HG03103 (cell line): ENCODE results near the gene GPATCH8.

Experiments
- ATAC-seq: cut with Tn5 transposase; IDR thresholded peaks from one replicate; pipeline ENCODE4 v1.9.1; 2021; ENCODE audit warnings: low read depth; ENCODE audit not compliant: unreplicated experiment

GPATCH8 gene

DNA sequence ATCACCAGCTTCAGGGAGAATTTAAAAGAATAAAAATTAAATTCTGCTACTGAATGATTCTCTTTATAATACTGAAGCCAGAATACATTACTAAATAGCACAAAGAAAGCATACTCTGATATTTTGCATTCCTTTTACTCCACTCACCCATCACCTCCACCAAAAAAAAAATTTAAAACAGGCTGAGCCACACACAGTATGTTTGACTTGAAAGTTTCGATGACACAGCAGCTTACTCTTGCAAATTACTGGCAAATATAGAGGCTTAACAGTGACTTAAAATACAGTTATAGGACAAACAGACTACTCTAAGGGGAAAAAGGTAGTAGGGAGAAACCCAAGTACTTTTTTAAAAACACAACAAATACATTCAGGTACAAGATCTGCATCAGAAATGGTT lies 39.2 kb downstream of the GPATCH8 start:
- no peak for ATAC-seq

DNA sequence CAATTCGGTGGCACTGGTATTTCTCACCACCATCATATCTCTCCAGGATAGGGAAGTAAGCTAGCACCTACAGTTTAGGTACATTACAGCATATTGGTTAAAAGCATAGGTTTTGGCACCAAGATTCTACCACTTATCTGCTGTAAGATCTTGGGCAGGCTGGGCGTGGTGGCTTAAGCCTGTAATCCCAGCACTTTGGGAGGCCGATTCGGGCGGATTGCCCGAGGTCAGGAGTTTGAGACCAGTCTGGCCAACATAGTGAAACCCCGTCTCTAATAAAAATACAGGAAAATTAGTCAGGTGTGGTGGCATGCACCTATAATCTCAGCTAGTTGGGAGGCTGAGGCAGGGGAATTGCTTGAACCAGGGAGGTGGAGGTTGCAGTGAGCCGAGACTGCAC lies 51.4 kb downstream of the GPATCH8 start:
- ATAC-seq: no peak

DNA sequence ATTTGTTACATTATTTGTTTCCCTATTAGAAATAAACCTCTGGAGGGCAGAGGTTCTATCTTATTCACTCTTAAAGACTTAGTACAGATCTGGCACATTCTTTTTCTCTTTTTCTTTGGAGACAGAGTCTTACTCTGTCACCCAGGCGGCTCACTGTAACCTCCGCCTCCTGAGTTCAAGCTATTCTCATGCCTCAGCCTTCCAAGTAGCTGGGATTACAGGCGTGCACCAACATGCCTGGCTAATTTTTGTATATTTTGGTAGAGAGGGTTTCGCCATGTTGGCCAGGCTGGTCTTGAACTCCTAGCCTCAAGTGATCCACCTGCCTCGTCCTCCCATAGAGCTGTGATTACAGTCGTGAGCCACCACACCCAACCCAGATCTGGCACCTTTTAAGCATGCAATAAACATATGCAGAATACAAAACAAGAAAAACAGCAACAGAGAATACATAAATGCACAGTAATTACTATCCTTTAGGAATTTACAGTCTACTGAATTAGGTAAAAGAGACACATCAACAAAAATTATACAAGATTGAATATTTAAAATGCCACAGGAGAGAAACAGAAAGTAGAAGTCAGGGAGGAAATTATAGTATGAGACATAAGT lies 52.1 kb downstream of the GPATCH8 start:
- ATAC-seq: no peak

DNA sequence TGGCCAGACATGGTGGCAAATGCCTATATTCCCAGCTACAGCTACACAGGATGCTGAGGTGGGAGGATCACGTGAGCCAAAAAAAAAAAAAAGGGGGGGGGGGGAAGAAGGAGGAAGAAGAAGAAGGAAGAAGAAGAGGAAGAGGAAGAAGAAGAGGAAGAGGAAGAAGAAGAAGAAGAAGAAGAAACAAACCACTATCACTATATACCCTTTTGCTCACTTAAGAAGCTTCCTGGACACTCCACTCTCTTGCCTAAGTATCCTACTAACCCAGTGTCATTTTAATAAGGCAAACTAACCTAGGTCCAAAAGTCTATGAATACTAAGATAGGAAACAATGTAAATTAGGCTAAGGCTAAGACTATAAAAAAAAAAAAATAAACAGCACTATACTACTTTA lies 54.8 kb downstream of the GPATCH8 start:
- ATAC-seq: no peak

GRCh38 chr17:44444735-44445105 lies 58.5 kb downstream of the GPATCH8 start:
- ATAC-seq: no peak

GRCh38 chr17:44442806-44443205 lies 60.4 kb downstream of the GPATCH8 start:
- no peak for ATAC-seq

- no peak for ATAC-seq
Observed at GRCh38 chr17:44439168-44439567, 64.0 kb downstream of the GPATCH8 start.

DNA sequence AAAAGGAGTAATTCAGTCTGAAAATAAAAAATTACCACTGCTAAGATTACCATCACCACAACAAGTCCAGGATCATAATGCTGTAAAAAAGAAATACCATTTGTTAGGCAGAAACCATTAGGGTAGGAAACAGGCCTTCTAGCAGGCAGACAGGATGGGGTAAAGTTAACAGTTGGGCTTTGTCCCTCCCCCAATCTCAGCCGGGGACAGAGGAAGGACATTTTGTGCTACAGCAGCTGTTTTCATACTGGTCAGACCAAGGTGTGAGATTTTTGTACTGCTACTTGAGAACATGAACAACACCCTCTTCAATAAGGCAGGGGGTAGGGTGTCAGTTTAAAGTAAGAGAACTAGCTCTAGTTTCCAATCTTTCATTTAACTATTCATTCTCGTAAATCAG lies 64.6 kb downstream of the GPATCH8 start:
- no peak for ATAC-seq

DNA sequence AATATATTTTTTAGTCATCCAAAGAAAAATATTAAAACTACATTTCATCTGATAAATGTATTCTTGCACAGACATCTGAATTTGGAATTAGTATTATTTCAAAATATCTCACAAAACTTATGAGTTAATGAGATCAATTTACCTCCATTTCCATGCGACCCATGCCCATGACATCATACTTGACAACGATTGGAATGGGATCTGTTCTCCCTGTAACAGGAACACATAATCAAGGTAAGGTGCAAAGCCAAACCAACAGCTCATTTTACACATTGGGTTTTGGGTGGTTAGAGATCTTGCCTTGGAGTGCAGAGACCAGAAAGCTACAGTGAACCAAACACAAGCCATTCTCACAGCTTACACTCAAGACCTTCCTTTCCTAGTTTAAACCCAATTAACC lies 66.9 kb downstream of the GPATCH8 start:
- no peak for ATAC-seq

GRCh38 chr17:44432254-44433157 lies 70.7 kb downstream of the GPATCH8 start:
- ATAC-seq: no peak

- no peak for ATAC-seq
Observed at GRCh38 chr17:44424828-44425461, 78.3 kb downstream of the GPATCH8 start.

GRCh38 chr17:44417553-44417952 lies 85.7 kb downstream of the GPATCH8 start:
- no peak for ATAC-seq

- no peak for ATAC-seq
Observed at GRCh38 chr17:44416558-44417289, 86.5 kb downstream of the GPATCH8 start.

- no peak for ATAC-seq
Observed at GRCh38 chr17:44414394-44415155, 88.6 kb downstream of the GPATCH8 start.

- no peak for ATAC-seq
Observed at GRCh38 chr17:44409309-44410028, 93.7 kb downstream of the GPATCH8 start.

GRCh38 chr17:44408786-44409185 lies 94.4 kb downstream of the GPATCH8 start:
- ATAC-seq: no peak

DNA sequence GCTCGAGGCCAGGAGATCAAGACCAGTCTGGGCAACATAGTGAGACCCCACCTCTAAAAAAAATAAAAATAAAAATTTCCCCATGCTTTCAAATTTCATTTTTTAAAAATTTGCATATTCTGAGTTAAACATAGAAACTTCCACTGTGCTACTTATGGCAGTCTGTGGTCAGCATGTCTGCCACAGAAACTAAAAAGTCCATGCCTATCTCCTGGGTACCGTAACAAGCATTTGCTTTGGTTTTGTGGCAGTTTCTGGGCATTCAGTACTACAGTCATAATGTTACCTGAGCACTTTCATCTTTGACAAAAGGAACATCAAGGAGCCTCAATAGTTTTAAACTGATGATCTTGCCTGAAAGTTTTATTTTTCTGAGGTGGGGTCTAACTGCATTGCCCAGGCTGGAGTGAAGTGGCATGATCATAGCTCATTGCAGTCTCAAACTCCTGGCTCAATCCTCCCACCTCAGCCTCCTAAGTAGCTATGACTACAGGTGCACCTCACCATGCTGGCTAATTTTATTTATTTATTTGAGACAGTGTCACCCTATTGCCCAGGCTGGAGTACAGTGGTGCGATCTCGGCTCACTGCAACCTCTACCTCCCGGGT lies 100.5 kb downstream of the GPATCH8 start:
- ATAC-seq: no peak

GRCh38 chr17:44400226-44400847 lies 102.9 kb downstream of the GPATCH8 start:
- no peak for ATAC-seq
